Measurements from ENCODE around the gene PLXDC1. TPM values are rescaled to one million over a fixed set of nuclear protein-coding genes. Genes with fewer than 3 reads are reported as not detected.
"Not testable (repeated sequence)": the region's sequence is repeated elsewhere in the genome, so short reads cannot be mapped to it uniquely, and the experiment has no call there.

PLXDC1 gene
- total RNA-seq, 1 donor from 2014 or later = 0.60 TPM

GRCh38 chr17:39126436-39126835 is 25.0 kb downstream of the PLXDC1 start:
- Mint-ChIP-seq H3K9me3 (no peaks in the 10 kb centered on the region), H3K36me3 (ENCODE audit: low read depth) (no peaks in the 10 kb centered on the region), H3K27ac (no peak overlapping the region), H3K4me3 (no peak overlapping the region), H3K4me1 (ENCODE audit: low read depth) (no peaks in the 10 kb centered on the region), H3K27me3 (ENCODE audit: insufficient read depth) (no peaks in the 10 kb centered on the region)
- DNase-seq (ENCODE audit: low spot score) = no peak
- intact Hi-C loops (cut with micrococcal nuclease) = no loop called here

DNA sequence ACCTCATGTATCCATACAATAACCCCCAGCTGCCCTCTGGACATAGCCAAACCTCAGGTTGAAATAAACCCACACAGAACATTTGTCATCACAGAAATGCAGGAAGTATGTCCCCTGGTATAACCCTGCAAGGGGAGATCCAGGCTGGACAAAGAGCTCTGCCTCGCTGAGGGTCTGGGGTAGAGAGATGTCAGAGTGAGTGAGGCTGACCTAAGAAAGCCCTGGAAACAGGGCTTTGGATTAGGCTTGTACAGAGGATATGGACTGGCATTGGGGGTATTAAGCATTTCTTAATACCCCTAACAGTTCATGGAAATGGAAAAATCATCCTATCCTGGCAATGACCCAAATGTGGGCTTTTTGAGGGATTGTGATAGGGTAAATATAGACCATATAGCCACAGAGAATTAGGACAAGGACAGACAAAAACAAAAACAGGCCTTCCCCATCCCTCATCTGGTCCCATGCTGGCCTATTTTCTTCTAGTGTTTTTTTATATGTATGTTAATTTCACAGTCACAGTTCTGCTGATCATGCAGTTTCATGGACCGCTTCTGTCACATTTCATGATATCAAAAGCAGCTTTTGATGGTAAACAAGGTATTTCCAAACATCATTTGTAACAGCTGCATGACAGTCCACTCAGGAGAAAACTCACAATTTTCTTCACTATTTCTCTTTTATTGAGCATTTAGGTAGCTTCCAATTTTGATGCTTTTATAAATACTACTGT is 26.1 kb downstream of the PLXDC1 start:
- Mint-ChIP-seq H3K27ac (no peak overlapping the region), H3K4me1 (ENCODE audit: low read depth) (no peaks in the 10 kb centered on the region), H3K4me3 (no peak overlapping the region), H3K9me3 (no peaks in the 10 kb centered on the region), H3K36me3 (ENCODE audit: low read depth) (no peaks in the 10 kb centered on the region), H3K27me3 (ENCODE audit: insufficient read depth) (no peaks in the 10 kb centered on the region)
- intact Hi-C loops (cut with micrococcal nuclease) = no loop called here
- no peak for DNase-seq (ENCODE audit: low spot score)

DNA sequence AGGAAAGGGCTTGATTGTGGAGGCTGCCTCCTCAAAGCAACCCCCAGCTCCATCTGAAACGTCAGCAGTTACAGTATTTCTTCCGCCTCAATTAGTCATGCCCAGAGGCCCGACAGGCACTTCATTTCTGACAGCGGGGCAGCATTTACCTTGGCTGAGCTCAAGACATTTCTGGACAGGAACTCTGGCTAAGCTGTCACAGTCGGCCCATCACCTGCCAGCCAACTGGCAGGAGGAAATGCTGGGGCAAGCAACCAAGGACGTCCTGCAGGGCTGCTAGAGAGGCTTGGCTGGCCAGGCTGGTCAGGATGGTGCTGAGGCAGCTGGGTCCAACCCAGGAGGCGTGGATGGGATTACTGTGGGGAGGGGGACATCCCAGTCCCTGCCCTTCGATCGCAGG is 27.8 kb downstream of the PLXDC1 start:
- H3K4me1 Mint-ChIP-seq (ENCODE audit: low read depth) = no peaks in the 10 kb centered on the region
- no peaks in the 10 kb centered on the region for H3K27me3 Mint-ChIP-seq (ENCODE audit: insufficient read depth)
- no peak for DNase-seq (ENCODE audit: low spot score)
- H3K27ac Mint-ChIP-seq = no peak overlapping the region
- no peaks in the 10 kb centered on the region for H3K36me3 Mint-ChIP-seq (ENCODE audit: low read depth)
- intact Hi-C loops (cut with micrococcal nuclease) = no loop called here
- H3K9me3 Mint-ChIP-seq = no peaks in the 10 kb centered on the region
- no peak overlapping the region for H3K4me3 Mint-ChIP-seq

GRCh38 chr17:39122991-39123390 is 28.4 kb downstream of the PLXDC1 start:
- intact Hi-C loops (cut with micrococcal nuclease) = no loop called here
- no peak for DNase-seq (ENCODE audit: low spot score)
- no peaks in the 10 kb centered on the region for H3K27me3 Mint-ChIP-seq (ENCODE audit: insufficient read depth)
- no peak overlapping the region for H3K27ac Mint-ChIP-seq
- H3K4me1 Mint-ChIP-seq (ENCODE audit: low read depth) = no peaks in the 10 kb centered on the region
- H3K4me3 Mint-ChIP-seq = no peak overlapping the region
- no peaks in the 10 kb centered on the region for H3K36me3 Mint-ChIP-seq (ENCODE audit: low read depth)
- no peaks in the 10 kb centered on the region for H3K9me3 Mint-ChIP-seq

DNA sequence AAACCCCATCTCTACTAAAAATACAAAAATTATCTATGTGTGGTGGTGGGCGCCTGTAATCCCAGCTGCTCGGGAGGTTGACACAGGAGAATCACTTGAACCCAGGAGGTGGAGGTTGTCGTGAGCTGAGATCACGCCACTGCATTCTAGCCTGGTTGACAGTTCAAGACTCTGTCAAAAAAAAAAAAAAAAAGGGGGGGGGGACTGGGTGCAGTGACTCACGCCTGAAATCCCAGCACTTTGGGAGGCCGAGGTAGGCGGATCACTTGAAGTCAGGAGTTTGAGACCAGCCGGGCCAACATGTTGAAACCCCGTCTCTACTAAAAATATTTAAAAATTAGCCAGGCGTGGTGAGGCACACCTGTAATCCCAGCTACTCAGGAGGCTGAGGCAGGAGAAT is 29.5 kb downstream of the PLXDC1 start:
- H3K4me3 Mint-ChIP-seq; intact Hi-C loops (cut with micrococcal nuclease); DNase-seq (ENCODE audit: low spot score); H3K4me1 Mint-ChIP-seq (ENCODE audit: low read depth); H3K27ac Mint-ChIP-seq; H3K36me3 Mint-ChIP-seq (ENCODE audit: low read depth); H3K27me3 Mint-ChIP-seq (ENCODE audit: insufficient read depth); H3K9me3 Mint-ChIP-seq: not testable (repeated sequence)

DNA sequence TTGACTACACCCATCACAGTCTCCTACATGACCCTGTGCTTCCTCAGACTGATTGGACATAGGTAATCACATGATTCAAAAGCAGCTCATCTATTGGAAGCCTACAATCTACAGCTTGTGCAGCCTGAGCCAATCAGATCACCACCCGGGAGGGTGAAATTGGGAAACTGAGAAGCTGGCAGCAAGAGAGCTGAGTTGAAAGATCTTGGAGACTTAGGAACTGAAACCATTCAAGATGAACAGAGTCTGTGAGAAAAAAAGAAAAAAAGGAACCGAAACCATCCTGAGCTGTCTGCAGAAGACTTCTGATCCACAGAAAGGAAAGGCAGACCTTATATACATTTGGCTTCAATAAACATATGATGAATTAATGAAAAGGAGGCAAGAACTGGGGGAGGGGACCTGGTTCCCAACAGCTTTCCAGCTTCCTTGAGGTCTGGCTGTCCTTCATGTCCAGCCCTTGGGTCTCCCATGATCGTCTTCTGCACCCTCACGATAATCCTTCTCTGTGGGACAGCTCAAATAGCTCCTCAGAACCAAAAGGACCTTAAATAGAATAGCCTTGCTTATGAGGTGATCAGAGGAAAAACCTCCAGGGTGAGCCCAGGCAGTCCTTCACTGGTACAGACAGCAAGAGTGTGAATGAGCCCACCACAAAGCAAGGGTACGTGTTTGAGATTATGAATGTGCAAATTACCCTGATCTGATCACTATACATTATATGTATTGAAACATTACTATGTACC is 32.6 kb downstream of the PLXDC1 start:
- Mint-ChIP-seq H3K27me3 (ENCODE audit: insufficient read depth) (no peaks in the 10 kb centered on the region), H3K27ac (no peak overlapping the region), H3K4me3 (no peak overlapping the region), H3K9me3 (no peaks in the 10 kb centered on the region), H3K4me1 (ENCODE audit: low read depth) (no peaks in the 10 kb centered on the region), H3K36me3 (ENCODE audit: low read depth) (no peaks in the 10 kb centered on the region)
- DNase-seq (ENCODE audit: low spot score) = no peak
- intact Hi-C loops (cut with micrococcal nuclease) = no loop called here

- peaks cover 1% of the 10 kb centered on the region for H3K27me3 Mint-ChIP-seq (ENCODE audit: insufficient read depth)
- no peak overlapping the region for H3K27ac Mint-ChIP-seq
- no peaks in the 10 kb centered on the region for H3K4me1 Mint-ChIP-seq (ENCODE audit: low read depth)
- DNase-seq (ENCODE audit: low spot score) = no peak
- no peaks in the 10 kb centered on the region for H3K36me3 Mint-ChIP-seq (ENCODE audit: low read depth)
- H3K9me3 Mint-ChIP-seq = no peaks in the 10 kb centered on the region
- intact Hi-C loops (cut with micrococcal nuclease) = no loop called here
- no peak overlapping the region for H3K4me3 Mint-ChIP-seq
These were observed 35.2 kb downstream of the PLXDC1 start for GRCh38 chr17:39116224-39116623.

DNA sequence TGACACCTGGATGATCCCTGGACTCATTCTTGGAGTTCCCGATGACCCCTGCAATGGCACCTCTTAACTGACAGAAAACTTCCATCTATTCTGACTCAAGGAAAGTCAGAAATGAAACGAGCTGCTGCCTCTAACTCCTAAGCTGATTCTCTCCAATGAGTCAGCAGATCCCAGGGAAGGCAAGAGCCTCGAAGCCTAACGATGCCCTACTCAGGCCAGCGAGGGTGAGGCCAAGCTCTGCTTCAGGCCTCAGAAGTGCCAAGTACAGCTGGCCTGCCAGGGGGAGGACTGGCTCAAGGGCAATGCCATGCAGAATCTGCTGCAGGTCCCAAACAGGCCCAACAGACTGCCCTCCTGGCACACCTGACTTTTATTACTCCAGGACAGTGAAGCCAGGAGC is 36.3 kb downstream of the PLXDC1 start:
- Mint-ChIP-seq H3K36me3 (ENCODE audit: low read depth) (no peaks in the 10 kb centered on the region), H3K4me3 (no peak overlapping the region), H3K9me3 (no peaks in the 10 kb centered on the region), H3K4me1 (ENCODE audit: low read depth) (no peaks in the 10 kb centered on the region), H3K27ac (no peak overlapping the region), H3K27me3 (ENCODE audit: insufficient read depth) (peaks cover 1% of the 10 kb centered on the region)
- intact Hi-C loops (cut with micrococcal nuclease) = no loop called here
- DNase-seq (ENCODE audit: low spot score) = no peak

- peaks cover 1% of the 10 kb centered on the region for H3K27me3 Mint-ChIP-seq (ENCODE audit: insufficient read depth)
- DNase-seq (ENCODE audit: low spot score) = no peak
- no peak overlapping the region for H3K4me3 Mint-ChIP-seq
- no peak overlapping the region for H3K27ac Mint-ChIP-seq
- no peaks in the 10 kb centered on the region for H3K36me3 Mint-ChIP-seq (ENCODE audit: low read depth)
- H3K9me3 Mint-ChIP-seq = no peaks in the 10 kb centered on the region
- H3K4me1 Mint-ChIP-seq (ENCODE audit: low read depth) = no peaks in the 10 kb centered on the region
- intact Hi-C loops (cut with micrococcal nuclease) = no loop called here
These were observed 36.7 kb downstream of the PLXDC1 start for GRCh38 chr17:39114723-39115122.

DNA sequence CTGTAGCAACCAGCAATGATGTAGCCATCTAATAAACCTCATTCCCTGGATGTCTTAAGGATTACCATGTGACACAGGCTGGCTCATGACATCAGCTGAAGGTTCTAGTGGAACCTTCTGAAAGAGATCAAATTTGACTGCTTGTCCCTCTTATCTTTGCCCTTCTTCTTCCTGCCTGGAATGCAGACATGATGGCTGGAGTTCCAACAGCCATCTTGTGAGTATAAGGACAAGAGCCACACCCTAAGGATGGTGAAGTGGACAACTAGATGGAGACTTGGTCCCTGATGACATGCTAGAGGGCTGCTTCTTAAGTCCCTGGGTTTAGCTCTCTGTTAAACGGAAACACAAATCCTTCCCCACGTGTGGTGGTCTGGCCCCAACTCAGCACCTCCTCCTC is 37.6 kb downstream of the PLXDC1 start:
- no peaks in the 10 kb centered on the region for H3K4me1 Mint-ChIP-seq (ENCODE audit: low read depth)
- intact Hi-C loops (cut with micrococcal nuclease) = no loop called here
- H3K27me3 Mint-ChIP-seq (ENCODE audit: insufficient read depth) = peaks cover 1% of the 10 kb centered on the region
- H3K9me3 Mint-ChIP-seq = no peaks in the 10 kb centered on the region
- no peak overlapping the region for H3K27ac Mint-ChIP-seq
- H3K4me3 Mint-ChIP-seq = no peak overlapping the region
- DNase-seq (ENCODE audit: low spot score) = no peak
- no peaks in the 10 kb centered on the region for H3K36me3 Mint-ChIP-seq (ENCODE audit: low read depth)

DNA sequence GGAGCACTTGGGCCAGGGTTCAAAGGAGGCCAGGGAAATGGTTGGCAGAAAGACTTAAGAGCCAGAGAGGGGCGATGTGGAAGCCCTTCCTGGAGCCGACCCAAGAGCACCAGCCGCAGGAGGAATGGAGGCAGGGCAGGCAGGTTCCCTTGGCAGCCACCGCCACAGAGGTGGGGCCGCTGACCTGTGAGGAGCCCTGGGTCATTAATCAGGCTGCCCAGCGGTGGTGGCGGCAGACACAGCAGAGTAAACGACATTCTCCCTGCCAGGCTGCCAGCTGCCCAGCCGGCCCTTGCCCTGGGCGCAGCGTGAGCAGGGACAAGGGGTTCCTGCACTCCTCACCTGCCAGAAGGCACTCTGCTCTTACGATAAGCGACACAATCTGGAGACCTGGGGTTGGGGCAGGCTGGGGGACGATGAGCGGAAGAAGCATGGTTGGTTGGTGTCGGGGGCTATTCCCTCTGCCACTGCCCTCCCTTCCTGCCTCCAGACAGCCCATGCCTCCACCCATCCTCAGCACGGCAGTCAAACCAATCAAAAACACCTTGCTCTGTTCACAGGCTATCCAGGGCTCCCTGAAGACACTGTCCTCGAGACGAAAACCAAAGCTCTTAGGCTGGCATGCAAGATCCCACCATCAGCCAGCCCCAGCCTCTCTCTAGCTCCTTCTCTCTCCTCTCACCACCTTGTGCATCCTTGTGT is 40.9 kb downstream of the PLXDC1 start:
- no peak for DNase-seq (ENCODE audit: low spot score)
- no peaks in the 10 kb centered on the region for H3K4me1 Mint-ChIP-seq (ENCODE audit: low read depth)
- H3K27me3 Mint-ChIP-seq (ENCODE audit: insufficient read depth) = peaks cover 1% of the 10 kb centered on the region
- no peak overlapping the region for H3K4me3 Mint-ChIP-seq
- H3K36me3 Mint-ChIP-seq (ENCODE audit: low read depth) = no peaks in the 10 kb centered on the region
- H3K9me3 Mint-ChIP-seq = no peaks in the 10 kb centered on the region
- intact Hi-C loops (cut with micrococcal nuclease) = no loop called here
- H3K27ac Mint-ChIP-seq = no peak overlapping the region

DNA sequence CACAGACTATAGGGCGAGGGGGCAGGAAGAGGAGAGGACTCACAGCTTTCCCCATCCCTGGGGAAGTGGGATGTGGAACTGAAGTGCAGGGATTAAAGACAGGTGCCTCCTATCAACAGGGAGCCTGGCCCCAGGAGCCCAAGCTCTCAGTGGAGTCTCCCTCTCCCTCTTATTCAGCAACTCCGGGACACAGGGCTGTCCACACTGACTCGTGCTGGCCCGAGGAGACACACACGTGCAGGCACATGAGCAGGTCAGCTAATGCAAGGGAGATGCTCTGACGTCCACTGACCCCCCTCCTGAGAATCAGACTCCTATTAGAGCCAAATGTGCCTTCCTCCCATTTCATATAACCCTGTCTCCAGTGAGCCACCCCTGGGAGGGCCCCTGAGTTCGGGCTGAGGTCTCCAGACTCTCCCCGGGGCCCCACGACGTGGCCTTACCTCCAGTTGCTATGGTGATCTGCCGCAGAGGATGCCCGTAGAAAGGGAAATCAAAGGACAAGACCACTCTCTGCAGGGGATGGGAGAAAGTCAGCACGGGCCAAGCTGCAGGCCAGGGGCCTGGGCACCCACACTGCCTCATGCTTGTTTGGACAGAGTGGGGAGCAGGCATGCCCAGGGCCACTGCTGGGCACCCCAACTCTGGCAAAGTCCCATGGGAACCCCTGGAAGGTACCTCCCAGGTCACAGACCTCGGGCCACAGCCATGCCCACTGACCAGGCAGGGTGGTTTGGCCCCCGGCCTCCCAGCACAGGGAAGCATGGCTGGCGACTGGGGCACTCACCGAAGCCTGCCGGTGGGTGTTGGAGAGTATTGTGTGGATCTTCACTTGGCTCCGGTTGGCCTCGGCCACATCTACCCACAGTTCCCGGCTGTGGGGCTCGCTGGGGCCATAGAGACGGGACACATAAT is 42.7 kb downstream of the PLXDC1 start:
- Mint-ChIP-seq H3K27me3 (ENCODE audit: insufficient read depth) (peaks cover 1% of the 10 kb centered on the region), H3K9me3 (no peaks in the 10 kb centered on the region), H3K27ac (no peak overlapping the region), H3K36me3 (ENCODE audit: low read depth) (no peaks in the 10 kb centered on the region), H3K4me1 (ENCODE audit: low read depth) (no peaks in the 10 kb centered on the region), H3K4me3 (no peak overlapping the region)
- no peak for DNase-seq (ENCODE audit: low spot score)
- intact Hi-C loops (cut with micrococcal nuclease) = no loop called here
